Aorta (tissue), 5 donors: ENCODE data around the gene BMPR2. TPM values are rescaled to one million over a fixed set of nuclear protein-coding genes. Genes with fewer than 3 reads are reported as not detected.
"Not testable (repeated sequence)": the region's sequence is repeated elsewhere in the genome, so short reads cannot be mapped to it uniquely, and the experiment has no call there.

Experiments
- ATAC-seq: fragments of 200-7000 bp; cut with Tn5 transposase; one replicate; pipeline ENCODE4 v1.9.1; 2022; ENCODE audit warnings: moderate library complexity; ENCODE audit not compliant: low FRiP score
- DNase-seq, 2 donors: peaks; one replicate each; pipeline ENCODE4 v3.0.0-alpha.2; 2020
- H3K27ac ChIP-seq, 2 donors: one replicate each; pipeline ENCODE4 v1.5.1; 2013; ENCODE audit warnings: low read length in 2 of 2, mild to moderate bottlenecking in 2 of 2, moderate library complexity in 2 of 2, control low read depth in 1 of 2, inconsistent platforms in 1 of 2, low read depth in 1 of 2
- H3K27me3 ChIP-seq, 2 donors: one replicate each; pipeline ENCODE4 v1.6.1; 2013; ENCODE audit warnings: control low read depth in 1 of 2, low read length in 1 of 2, mild to moderate bottlenecking in 1 of 2, moderate library complexity in 1 of 2; ENCODE audit not compliant: insufficient read depth in 2 of 2, control insufficient read depth in 1 of 2
- H3K36me3 ChIP-seq, 2 donors: one replicate each; pipeline ENCODE4 v1.6.1; 2013; ENCODE audit warnings: control low read depth in 1 of 2, low read length in 1 of 2, mild to moderate bottlenecking in 1 of 2; ENCODE audit not compliant: insufficient read depth in 2 of 2, control insufficient read depth in 1 of 2
- H3K4me1 ChIP-seq, 2 donors: one replicate each; pipeline ENCODE4 v1.6.1; 2013; ENCODE audit warnings: low read length in 2 of 2, control low read depth in 1 of 2, mild to moderate bottlenecking in 1 of 2, moderate library complexity in 1 of 2; ENCODE audit not compliant: insufficient read depth in 2 of 2, control insufficient read depth in 1 of 2
- H3K4me3 ChIP-seq, 2 donors: one replicate each; pipeline ENCODE4 v1.5.1; 2013; ENCODE audit warnings: low read length in 2 of 2, control low read depth in 1 of 2, mild to moderate bottlenecking in 1 of 2
- H3K9me3 ChIP-seq: one replicate; pipeline ENCODE4 v1.6.1; 2013; ENCODE audit warnings: mild to moderate bottlenecking, low read length; ENCODE audit not compliant: control insufficient read depth
- WGBS, 2 donors: extraction: QIAGEN DNeasy Blood & Tissue Kit; methylation state at CpG; one replicate each; pipeline ENCODE4 v1.1.7; 2013; 5-methylcytosine and 5-hydroxymethylcytosine counted together
- intact Hi-C, 2 donors: fragments of 100-400 bp; cut with DNase I; formaldehyde crosslinking; loops; one replicate each; pipeline versions ENCODE4 v1.14.2 to v1.15.0; 2022
- polyA plus RNA-seq, 2 donors: library from polyadenylated mRNA; stranded (reverse); fragments of 200-250 nt; gene quantifications; one replicate each; pipeline ENCODE4 v1.2.3, GENCODE V29; 2013
- total RNA-seq, 2 donors: library from RNA; stranded (reverse); fragmentation: NEBNext Ultra II Directional; extraction: Animal tissue kit (Norgen Biotek cat#: 25700); gene quantifications; one replicate each; pipeline ENCODE4 v1.2.1, GENCODE V29; 2021
- donor health status: healthy with polysubstance abuse.
- donor health status: Bipolar disorder and iron deficiency.
- donor health status: DM: no; HTN: no; CAD: no.
- donor health status: DM: no; HTN: no; CAD: no.
- donor health status: DM: yes; HTN: yes; CAD: no.

Gene BMPR2
- total and polyA plus RNA-seq, 4 donors = 7.9 to 123 (median 60.1) TPM

GRCh38 chr2:202560200-202560599, 184.1 kb downstream of the BMPR2 start:
- no peak overlapping the region for H3K27ac ChIP-seq
- H3K4me1 ChIP-seq = no peaks in the 10 kb centered on the region
- ATAC-seq (no peak), DNase-seq (no peak)
- H3K27me3 ChIP-seq = no peaks in the 10 kb centered on the region
- H3K36me3 ChIP-seq = peaks cover 3 to 8% of the 10 kb centered on the region in 2 donors
- intact Hi-C loops = no loop called here
- 37 to 46% methylated on average over 1 of the region's 1 CpG for WGBS, 2 donors
- no peak overlapping the region for H3K4me3 ChIP-seq
- no peaks in the 10 kb centered on the region for H3K9me3 ChIP-seq

GRCh38 chr2:202564226-202564625, 188.1 kb downstream of the BMPR2 start:
- ATAC-seq (no peak), DNase-seq (no peak)
- Histone ChIP-seq H3K27me3 (no peaks in the 10 kb centered on the region), H3K9me3 (no peaks in the 10 kb centered on the region), H3K27ac (no peak overlapping the region), H3K4me3 (no peak overlapping the region), H3K36me3 (peaks cover 0 to 2% of the 10 kb centered on the region in 2 donors), H3K4me1 (no peaks in the 10 kb centered on the region)
- WGBS, 2 donors = 43 to 46% methylated on average over 1 of the region's 1 CpG
- intact Hi-C loops = no loop called here

- Histone ChIP-seq H3K27me3 (no peaks in the 10 kb centered on the region), H3K27ac (no peak overlapping the region), H3K9me3 (no peaks in the 10 kb centered on the region), H3K36me3 (peaks cover 0 to 2% of the 10 kb centered on the region in 2 donors), H3K4me3 (no peak overlapping the region), H3K4me1 (peaks cover 0 to 2% of the 10 kb centered on the region in 2 donors)
- intact Hi-C loops = no loop called here
- DNase-seq = no peak
- WGBS, 2 donors = 44 to 49% methylated on average over 2 of the region's 2 CpGs
- no peak for ATAC-seq
These were observed 190.2 kb downstream of the BMPR2 start for GRCh38 chr2:202566286-202566685.

- Histone ChIP-seq H3K9me3 (no peaks in the 10 kb centered on the region), H3K4me1 (peaks cover 0 to 2% of the 10 kb centered on the region in 2 donors), H3K27ac (no peak overlapping the region), H3K4me3 (no peak overlapping the region), H3K36me3 (no peaks in the 10 kb centered on the region), H3K27me3 (no peaks in the 10 kb centered on the region)
- ATAC-seq = no peak
- 72 to 73% methylated on average over 2 of the region's 2 CpGs for WGBS, 2 donors
- intact Hi-C loops = no loop called here
- DNase-seq = no peak
These were observed 198.4 kb downstream of the BMPR2 start for GRCh38 chr2:202574541-202574940.

- ATAC-seq, H3K27ac ChIP-seq, H3K4me3 ChIP-seq, H3K4me1 ChIP-seq, H3K36me3 ChIP-seq, H3K9me3 ChIP-seq, DNase-seq, intact Hi-C loops, H3K27me3 ChIP-seq: not testable (repeated sequence)
- WGBS, 2 donors = 97 to 98% methylated on average over 5 of the region's 5 CpGs
These were observed 199.1 kb downstream of the BMPR2 start for GRCh38 chr2:202575194-202575593.

- Histone ChIP-seq H3K4me3 (no peak overlapping the region), H3K36me3 (no peaks in the 10 kb centered on the region), H3K4me1 (no peaks in the 10 kb centered on the region), H3K27ac (no peak overlapping the region), H3K9me3 (no peaks in the 10 kb centered on the region), H3K27me3 (no peaks in the 10 kb centered on the region)
- WGBS, 2 donors = 88% methylated on average over 9 of the region's 10 CpGs
- DNase-seq (no peak), ATAC-seq (no peak)
- intact Hi-C loops = no loop called here
These were observed 201.4 kb downstream of the BMPR2 start for GRCh38 chr2:202577250-202578183.

GRCh38 chr2:202582846-202583245, 206.7 kb downstream of the BMPR2 start:
- H3K27ac ChIP-seq = not testable (repeated sequence)

GRCh38 chr2:202583709-202584219, 207.6 kb downstream of the BMPR2 start:
- Histone ChIP-seq H3K27me3 (no peaks in the 10 kb centered on the region), H3K9me3 (no peaks in the 10 kb centered on the region), H3K4me1 (no peaks in the 10 kb centered on the region), H3K4me3 (no peak overlapping the region), H3K36me3 (no peaks in the 10 kb centered on the region), H3K27ac (no peak overlapping the region)
- no peak for ATAC-seq
- intact Hi-C loops = loop anchor here in 1 of 2 donors (10.0 kb wide), 1 partner anchor 291 kb away; the partner anchor contains the start of gene ICA1L
- DNase-seq = no peak
- WGBS, 2 donors = 94 to 99% methylated on average over 2 of the region's 2 CpGs

More at GRCh38 chr2:202582846-202583245, 206.7 kb downstream of the BMPR2 start:
- H3K4me3 ChIP-seq, DNase-seq, H3K9me3 ChIP-seq, H3K4me1 ChIP-seq, ATAC-seq, H3K36me3 ChIP-seq, H3K27me3 ChIP-seq: not testable (repeated sequence)
- intact Hi-C loops = loop anchor here in 1 of 2 donors (10.0 kb wide), 1 partner anchor 292 kb away; the partner anchor contains the start of gene ICA1L
- 85 to 88% methylated on average over 7 of the region's 7 CpGs for WGBS, 2 donors
